Vagina (tissue), 2 donors: ENCODE data around the gene PTX3.

ENCODE experiments used
- CTCF ChIP-seq, 3 experiments: fragments of 450-650 bp in 2 of 3; fragments of 200-600 bp in 1 of 3; sonication (generic) in 1 of 3; IDR thresholded peaks; one replicate each; pipeline ENCODE4 v1.5.1; 2017 to 2019; ENCODE audit warnings: antibody characterized with exemption in 3 of 3, mild to moderate bottlenecking in 2 of 3, moderate library complexity in 2 of 3
- POLR2A ChIP-seq, 2 donors: fragments of 450-650 bp; IDR thresholded peaks; one replicate each; pipeline ENCODE4 v1.6.1; 2017; ENCODE audit warnings: antibody characterized with exemption in 2 of 2, mild to moderate bottlenecking in 2 of 2, moderate library complexity in 2 of 2
- POLR2AphosphoS5 ChIP-seq, 2 donors: sonication (generic); formaldehyde crosslinking; IDR thresholded peaks; one replicate each; pipeline ENCODE4 v1.9.0; 2017; ENCODE audit warnings: antibody characterized with exemption in 2 of 2, mild to moderate bottlenecking in 2 of 2, low read depth in 1 of 2; ENCODE audit not compliant: insufficient read depth in 1 of 2

GRCh38 chr3:157418104-157418503 is 18.5 kb upstream of the PTX3 start:
- TF ChIP-seq CTCF (IDR thresholded peaks at IDR 0.05), result no peak
- TF ChIP-seq POLR2A (IDR thresholded peaks at IDR 0.05), result no peak
- no peak for TF ChIP-seq POLR2AphosphoS5 (IDR thresholded peaks at IDR 0.05; ENCODE audit: insufficient read depth in 1 of 2, low read depth in 1 of 2)
